GM20431 (cell line): ENCODE results near the gene OXCT2.

Source experiments
- in situ Hi-C: fragments of 300-500 bp; cut with MseI, MboI; formaldehyde crosslinking; loops from one replicate; pipeline ENCODE4 v1.15.0; 2020; ENCODE audit warnings: low sequenced_read_pairs; ENCODE audit not compliant: unreplicated experiment

OXCT2 gene

GRCh38 chr1:39745016-39745670 lies 26.0 kb downstream of the OXCT2 start:
- in situ Hi-C loops, result no loop called here

GRCh38 chr1:39738622-39739366 lies 32.4 kb downstream of the OXCT2 start, which contains the start of gene PPIE:
PPIE (plus strand) TSS chr1:39738882; CDS start chr1:39738901, 19 bp downstream.
- in situ Hi-C loops, result loop anchor here (10.0 kb wide), 1 partner anchor 56 kb away; no protein-coding TSS in a partner anchor

- in situ Hi-C loops, result loop anchor here (10.0 kb wide), 1 partner anchor 57 kb away; no protein-coding TSS in a partner anchor
These were observed 33.5 kb downstream of the OXCT2 start for GRCh38 chr1:39737546-39738169.

GRCh38 chr1:39735731-39736130 lies 35.4 kb downstream of the OXCT2 start:
- in situ Hi-C loops, result loop anchor here (10.0 kb wide), 1 partner anchor 59 kb away; no protein-coding TSS in a partner anchor

GRCh38 chr1:39733161-39733560 lies 38.0 kb downstream of the OXCT2 start:
- in situ Hi-C loops, result loop anchor here (10.0 kb wide), 1 partner anchor 62 kb away; no protein-coding TSS in a partner anchor

- in situ Hi-C loops, result loop anchor here (10.0 kb wide), 1 partner anchor 62 kb away; no protein-coding TSS in a partner anchor
These were observed 38.4 kb downstream of the OXCT2 start for GRCh38 chr1:39732730-39733129.

DNA sequence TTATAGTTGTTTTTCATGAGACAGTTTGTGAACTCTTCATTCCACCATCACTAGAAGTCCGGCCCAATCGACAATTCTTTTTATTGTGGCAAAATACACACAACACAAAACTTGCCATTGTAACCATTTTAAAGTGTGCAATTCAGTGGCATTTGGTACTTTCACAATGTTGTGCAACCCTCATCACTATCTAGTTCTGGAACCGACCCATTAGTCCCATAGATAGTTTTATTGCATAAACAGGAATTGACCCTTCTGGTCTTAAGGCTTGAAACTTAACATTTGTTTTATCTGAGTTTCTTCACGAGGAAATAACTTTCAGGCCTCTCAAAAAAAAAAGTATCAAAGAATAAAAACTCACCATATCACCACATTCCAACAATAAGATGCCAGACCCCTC lies 41.3 kb downstream of the OXCT2 start:
- in situ Hi-C loops, result loop anchor here (10.0 kb wide), 1 partner anchor 65 kb away; no protein-coding TSS in a partner anchor

- in situ Hi-C loops, result no loop called here
These were observed 42.1 kb downstream of the OXCT2 start for GRCh38 chr1:39729030-39729429.

- in situ Hi-C loops, result no loop called here
These were observed 43.2 kb downstream of the OXCT2 start for GRCh38 chr1:39727932-39728317.

GRCh38 chr1:39727221-39727931 lies 43.8 kb downstream of the OXCT2 start:
- in situ Hi-C loops, result no loop called here

DNA sequence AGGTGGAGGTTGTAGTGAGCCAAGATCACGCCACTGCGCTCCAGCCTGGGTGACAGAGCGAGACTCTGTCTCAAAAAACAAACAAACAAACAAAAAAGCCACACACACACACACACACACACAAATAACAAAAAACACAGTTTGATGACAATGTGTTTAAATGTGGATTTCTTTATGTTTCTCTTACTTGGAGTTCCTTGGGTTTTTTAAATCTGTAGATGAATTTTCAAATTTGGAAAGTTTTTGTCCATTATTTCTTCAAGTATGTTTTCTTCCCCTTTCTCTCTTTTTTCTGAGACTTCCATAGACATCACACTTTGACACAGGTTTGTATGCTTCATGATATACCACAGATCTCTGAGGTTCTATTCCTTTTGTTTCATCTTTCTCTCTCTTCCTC lies 44.5 kb downstream of the OXCT2 start:
- in situ Hi-C loops, result no loop called here

- in situ Hi-C loops, result loop anchor here (25.0 kb wide), 1 partner anchor 110 kb away; no protein-coding TSS in a partner anchor
These were observed 48.7 kb downstream of the OXCT2 start for GRCh38 chr1:39722495-39722894.

GRCh38 chr1:39721664-39722063 lies 49.5 kb downstream of the OXCT2 start:
- in situ Hi-C loops, result loop anchor here (25.0 kb wide), 1 partner anchor 109 kb away; no protein-coding TSS in a partner anchor

DNA sequence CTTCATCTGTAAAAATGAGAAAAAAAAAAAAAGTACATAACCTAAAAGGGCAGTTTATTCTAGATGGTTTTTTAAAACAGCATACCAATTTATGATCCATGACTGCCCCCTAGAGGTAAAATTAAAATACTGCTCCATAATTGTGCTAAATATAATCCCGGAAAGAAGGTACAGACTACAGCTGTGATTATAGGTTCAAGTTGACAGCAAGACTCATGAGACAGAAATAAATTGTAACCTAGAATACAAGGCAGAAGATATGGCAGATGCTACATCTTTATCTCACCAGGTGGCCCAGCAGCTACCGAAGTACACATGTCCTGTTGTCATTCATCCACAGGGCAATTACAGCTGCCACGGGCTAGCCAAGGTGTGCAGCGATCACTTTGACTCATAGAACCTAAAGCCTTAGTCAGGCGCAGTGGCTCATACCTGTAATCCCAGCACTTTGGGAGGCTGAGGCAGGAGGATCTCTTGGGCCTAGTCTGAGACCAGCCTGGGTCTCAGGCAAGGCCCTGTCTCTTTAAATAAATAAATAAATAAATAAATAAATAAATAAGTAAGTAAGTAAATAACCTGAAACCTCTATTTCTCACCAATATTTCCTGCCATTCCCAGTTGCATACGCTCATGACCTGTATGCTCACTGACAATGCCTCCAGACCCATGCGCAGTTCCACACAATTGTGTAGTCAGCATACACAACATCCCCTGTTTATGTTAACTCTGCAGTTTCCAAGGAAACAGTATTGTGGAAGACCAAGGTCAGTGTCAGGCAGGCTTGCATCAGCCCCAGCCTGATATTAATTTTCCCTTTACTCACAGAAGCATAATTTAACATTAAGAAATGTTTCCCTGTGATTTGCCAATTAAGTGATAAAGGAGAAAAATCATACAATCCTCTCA lies 50.8 kb downstream of the OXCT2 start:
- in situ Hi-C loops, result loop anchor here (25.0 kb wide), 1 partner anchor 108 kb away; no protein-coding TSS in a partner anchor
